NCI-H1092 treated with DMSO at 0.1 percent for 48 hours (cell line): ENCODE measurements around the gene IER5L.

Source experiments
- DNase-seq: peaks from one replicate; lab custom pipeline; 2025; lab: John Stamatoyannopoulos, UW

IER5L gene

DNA sequence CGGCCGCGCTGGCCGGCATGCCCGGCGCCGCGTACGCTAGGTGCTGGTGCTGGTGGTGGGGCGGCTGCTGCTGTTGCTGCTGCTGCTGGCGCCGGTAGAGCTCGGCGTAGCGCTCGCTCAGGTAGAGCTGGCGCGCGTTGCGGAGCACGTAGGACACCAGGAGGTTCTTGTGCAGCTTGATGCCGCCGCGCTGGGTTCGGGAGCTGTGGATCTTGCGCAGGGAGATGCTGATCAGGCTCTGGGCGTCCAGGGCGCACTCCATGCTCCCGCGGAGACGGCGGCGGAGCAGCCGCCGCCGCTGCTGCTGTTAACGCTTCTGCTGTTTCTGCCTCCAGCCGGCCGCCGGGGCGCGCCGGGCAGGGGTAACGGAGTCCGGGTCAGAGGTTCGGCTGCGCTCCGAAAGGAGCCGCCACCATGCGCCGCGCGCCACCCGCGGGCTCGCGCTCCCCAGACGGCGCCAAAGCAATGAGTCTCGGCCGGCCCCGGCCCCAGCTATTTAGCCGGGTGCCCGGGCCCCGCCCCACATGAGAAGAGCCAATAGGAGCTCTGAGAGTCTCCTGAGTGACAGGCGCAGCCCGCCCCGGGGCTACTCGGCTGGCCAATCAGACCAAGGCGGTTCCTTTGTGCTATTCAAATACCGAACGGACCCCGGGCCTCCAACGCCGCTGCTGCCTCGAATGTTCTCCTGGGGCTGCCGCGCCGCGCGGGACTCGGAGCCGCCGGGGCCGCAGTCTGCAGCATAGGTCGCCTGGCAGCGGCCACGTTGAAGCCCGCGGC, at the start of gene IER5L:
Gene IER5L (minus strand): TSS at position 471 of the 777 bp plus-strand sequence. CDS start 209 bp downstream, at position 262.
- peak; percentile 95 for DNase-seq

DNA sequence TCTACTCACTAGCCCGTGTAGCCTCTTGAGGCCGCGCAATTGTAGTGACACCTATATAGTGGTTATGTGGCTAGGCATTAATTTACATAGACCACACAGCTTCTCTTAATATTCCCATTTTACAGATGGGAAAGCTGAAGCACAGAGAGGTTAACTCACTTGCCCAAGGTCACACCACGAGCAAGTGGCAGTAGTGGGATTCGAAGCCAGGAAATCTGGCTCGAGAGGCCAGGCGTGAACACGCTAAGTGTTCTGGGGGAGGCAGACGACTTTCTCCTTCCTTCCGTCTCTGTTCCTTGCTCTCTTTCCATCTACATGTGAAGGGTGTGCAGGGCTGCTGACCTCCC, 49.8 kb upstream of the IER5L start:
- no peak for DNase-seq

DNA sequence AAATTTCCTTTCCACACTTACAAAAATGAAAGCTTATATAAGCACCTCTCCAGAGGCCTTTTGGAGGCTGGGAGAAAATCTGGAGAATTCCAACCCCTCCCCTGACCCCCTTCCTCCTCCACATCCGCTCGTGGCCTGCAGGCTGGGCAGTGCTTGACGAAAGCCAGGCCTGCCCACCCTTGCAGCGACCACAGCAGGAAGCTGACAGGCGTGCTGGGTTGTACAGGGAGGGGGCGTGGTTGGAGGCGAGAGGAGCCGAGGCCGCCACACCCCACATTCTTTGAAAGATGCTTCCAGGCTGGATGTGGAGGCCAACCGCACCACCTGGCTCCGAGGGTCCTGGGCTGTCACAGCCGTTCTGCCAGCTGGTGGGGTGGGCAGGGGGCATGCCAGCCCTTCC, 47.8 kb upstream of the IER5L start:
- no peak for DNase-seq

DNA sequence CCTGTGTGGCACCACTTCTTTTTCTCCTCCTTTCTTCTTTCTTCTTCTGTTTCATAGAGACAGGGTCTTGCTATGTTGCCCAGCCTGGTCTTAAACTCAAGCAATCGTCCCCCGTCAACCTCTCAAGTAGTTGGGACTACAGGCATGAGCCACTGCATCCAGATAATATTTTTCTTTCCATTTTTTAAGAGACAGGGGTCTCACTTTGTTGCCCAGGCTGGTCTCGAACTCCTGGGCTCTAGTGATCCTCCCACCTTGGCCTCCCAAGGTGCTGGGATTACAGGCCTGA, 47.4 kb upstream of the IER5L start:
- no peak for DNase-seq

DNA sequence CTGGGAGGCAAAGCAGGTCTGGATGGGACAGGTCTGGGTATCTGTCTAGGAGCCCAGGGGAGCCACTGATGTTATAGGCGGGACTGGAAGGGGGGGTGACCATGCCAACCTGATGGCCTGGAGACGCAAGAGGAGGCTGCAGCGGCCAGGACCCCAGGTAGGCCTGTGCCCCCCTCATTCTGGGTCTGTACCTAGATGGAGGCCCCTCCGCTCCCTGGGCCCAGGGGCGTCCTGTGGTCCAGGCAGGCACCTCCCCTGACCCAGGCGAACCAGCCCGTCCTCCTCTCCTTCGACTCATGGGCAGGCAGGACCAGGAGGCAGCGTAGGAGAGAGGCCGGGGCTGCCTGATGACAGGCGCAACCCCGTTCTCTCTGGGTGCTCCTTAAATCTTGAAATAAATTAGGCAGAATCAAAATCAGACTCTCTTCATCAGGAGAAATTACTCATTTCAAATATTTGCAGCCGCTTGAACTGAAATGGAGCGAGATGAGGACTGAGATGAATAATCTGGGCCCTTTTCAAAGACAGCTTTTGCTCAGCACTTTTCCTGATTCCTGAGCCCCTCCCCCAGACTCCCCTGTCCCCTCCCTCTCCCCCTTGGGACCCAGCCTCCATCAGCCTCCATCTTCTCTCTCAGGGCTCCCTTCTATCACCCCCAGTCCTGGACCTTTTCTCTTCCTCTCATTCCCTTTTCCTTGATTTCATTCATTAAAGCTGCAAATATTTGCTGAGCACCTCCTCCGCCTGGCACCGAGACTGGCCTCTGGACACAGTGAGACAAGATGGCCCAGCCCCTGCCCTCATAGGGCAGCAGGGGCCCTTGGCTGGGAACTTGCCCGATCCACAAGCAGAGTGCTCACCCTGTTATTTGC, 46.8 kb upstream of the IER5L start:
- no peak for DNase-seq

DNA sequence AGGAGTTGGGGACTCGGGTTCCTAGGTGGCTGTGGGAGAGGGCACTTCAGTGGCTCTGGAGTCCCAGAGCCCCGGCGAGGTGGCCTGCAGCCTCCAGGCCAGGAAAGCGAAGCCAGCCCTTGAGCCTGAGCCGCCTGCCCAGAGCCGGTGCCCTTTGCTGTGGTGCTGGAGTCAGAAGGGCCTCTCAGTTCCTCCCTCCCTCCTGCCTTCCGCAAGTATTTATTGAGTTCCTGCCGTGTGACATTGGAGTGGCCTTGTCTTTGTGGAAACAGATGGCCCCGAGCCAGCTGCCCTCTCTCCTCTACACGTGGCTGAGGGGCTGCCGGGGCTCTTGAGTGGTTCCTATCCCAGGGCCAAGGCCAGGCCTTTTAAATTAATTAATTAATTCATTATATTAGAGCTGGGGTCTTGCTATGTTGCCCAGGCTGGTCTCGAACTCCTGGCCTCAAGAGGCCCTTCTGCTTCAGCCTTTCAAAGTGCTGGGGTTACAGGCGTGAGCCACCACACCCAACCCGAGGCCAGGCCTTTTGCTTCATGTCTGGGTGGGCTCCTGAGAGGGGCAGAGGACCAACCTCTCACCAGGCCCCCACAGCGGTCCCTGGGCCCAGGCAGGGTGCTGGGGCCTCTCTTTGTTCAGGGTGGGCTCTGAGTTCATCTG, 45.6 kb upstream of the IER5L start:
- no peak for DNase-seq

DNA sequence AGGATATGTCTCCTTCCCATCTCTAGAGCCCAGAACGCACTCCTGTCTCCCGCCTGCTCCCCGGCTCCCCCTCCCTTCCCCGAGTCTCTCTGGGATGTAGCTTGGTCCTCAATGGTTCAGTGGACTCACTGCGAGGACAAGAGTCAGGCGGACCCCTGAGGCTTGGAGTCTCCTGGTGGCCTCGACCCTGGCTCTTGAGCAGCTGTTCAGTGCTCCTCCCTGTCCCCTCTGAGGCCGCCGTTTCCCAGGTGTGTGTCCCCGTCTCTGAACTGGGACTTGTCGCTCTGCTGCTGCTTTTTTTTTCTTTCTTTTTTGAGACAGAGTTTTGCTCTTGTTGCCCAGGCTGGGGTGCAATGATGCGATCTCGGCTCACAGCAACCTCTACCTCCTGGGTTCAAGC, 44.8 kb upstream of the IER5L start:
- DNase-seq, result no peak

DNA sequence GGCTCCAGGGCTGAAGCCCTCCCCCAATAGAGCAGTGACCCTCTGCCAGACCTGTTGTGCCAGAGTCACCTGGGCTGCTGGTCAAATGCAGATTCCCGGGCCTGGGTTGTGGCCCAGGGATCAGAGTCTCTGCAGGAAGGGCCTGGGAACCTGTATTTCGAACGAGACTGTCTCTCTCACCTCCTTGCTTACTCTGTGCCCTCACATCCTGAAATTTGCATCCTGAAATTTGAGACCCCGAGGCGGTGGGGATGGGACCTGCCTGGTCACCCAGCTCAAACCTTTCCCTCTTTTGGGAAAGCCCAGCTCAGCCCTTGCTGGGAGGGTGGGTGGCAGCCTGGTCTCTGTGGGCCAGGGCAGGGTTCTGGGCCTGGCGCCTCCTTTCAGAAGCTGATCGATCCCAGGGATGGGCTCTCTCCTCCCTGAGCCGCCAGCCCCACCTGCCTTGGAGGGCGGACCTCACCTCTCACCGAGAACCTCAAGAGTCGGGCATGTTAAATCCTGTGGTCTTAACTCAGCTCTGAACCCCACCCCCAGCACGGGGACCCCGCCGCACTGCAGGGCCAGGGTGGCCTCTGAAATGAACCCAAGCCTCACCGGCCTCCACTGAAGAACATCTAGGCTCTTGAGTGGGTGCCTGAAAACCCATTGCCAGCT, 44.0 kb upstream of the IER5L start:
- no peak for DNase-seq

DNA sequence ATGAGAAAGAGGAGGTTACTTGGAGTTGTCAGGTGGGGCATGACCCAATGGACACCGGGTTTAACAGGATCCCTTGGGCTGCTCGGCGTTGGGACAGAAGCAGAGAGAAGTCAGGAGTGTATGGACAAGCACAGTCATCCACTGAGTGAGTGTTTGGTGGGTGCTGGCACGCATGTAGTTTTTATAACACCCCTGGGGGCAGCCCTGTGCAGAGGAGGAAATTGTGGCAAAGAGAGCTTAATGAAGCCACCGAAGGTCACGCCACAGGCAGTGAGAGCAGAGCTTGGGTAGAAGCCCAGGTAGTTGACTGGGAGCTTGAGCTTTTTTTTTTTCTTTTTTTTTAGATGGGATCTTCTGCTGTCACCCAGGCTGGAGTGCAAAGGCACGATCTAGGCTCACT, 43.2 kb upstream of the IER5L start:
- DNase-seq, result no peak

DNA sequence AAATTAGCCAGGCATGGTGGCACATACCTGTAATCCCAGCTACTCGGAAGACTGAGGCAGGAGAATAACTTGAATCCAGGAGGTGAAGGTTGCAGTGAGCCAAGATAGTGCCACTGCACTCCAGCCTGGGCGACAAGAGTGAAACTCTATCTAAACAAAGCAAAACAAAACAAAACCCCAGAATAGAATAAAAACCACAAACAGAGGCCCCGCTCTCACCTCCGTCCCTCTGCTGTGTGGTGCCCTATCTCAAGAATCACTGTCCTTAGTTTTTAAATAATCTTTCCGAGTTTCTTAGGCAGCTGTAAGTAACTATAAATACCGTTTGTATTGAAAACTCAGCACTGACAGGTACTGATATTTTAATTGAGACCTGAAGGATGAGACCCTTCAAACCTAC, 42.7 kb upstream of the IER5L start:
- no peak for DNase-seq

DNA sequence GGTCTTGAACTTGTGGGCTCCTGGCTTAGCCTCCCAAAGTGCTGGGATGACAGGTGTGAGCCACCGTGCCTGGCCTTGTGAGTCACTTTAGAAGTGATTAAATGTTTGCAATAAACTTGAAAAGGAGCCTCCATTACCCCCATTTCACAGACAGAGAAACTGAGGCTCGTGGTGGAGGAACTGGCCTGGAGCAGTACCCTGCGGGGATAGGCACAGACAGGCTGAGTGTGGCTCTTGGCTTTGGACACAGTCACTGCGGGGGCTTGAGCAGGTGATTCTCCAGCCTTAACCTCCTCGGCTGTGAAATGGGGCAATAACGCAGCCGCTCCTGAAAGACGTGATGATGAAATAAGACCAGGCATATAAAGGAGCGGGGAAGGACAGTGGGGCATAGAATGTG, 40.9 kb upstream of the IER5L start:
- no peak for DNase-seq

DNA sequence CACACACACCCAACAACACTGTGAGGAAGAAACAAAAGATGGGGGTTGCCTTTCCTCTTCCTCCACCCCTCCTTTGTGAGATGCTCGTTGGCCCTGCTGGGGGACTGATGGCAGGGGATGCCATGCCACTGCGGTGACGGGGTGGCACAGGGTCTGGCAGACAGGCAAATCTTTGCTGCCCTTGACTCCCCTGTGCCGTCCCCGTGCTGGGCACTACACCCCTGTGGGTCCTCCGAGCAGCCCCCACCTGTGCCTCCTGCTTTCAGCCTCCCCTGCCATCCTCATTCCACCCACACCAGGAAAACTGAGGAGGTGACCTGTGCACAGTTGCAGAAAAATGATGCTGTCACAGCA, 40.2 kb upstream of the IER5L start:
- DNase-seq, result no peak

DNA sequence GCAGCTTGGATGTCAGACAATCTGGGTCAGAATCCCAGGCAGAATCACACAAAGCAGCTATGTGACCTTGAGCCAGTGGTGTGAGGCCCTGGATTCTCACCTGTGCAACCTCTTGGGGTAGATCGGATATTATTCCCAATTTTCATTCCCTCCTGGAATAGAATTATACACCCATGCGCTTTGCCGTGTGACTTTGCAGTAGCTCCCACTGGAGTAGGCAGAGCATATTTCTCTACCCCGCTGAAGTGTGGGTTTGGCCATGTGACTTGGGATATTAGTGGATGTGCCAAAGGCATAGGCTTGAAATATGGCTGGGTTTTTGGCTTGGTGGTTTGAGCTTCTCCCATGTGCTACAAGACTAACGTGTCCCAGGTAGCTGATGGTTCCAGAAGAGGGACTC, 35.5 kb upstream of the IER5L start:
- DNase-seq, result no peak

DNA sequence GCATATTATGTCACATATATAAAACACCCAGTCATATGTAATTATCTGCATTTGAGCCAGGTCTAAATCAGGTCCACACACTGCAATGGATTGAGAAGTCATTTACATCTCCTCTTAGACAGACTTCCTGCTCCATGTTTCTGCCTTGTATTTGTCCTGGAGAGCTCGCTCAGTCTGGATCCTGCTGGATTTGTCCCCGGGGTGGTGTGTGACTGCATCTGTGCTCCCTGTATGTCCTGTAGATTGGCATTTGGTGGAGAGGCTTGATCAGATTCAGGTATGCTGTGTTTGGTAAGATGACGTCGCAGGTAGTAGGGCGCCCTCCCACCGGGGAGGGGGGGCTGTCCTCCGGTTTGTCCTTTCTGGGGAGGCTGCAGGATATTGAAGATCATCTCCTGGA, 33.6 kb upstream of the IER5L start:
- no peak for DNase-seq

DNA sequence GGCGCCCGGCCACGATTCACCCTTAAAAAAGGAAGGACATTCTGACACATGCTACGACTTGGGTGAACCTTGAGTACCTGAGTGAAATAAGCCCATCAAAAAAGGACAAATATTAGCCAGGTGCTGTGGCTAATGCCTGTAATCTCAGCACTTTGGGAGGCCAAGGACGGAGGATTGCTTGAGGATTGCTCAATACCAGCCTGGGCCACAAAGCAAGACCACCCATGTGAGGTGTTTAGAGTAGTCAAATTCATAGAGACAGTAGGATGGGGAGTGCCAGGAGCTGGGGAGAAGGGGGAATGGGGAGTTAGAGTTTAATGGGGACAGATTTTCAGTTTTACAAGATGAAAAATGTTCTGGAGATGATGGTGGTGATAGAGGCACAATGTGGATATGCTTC, 32.1 kb upstream of the IER5L start:
- no peak for DNase-seq

DNA sequence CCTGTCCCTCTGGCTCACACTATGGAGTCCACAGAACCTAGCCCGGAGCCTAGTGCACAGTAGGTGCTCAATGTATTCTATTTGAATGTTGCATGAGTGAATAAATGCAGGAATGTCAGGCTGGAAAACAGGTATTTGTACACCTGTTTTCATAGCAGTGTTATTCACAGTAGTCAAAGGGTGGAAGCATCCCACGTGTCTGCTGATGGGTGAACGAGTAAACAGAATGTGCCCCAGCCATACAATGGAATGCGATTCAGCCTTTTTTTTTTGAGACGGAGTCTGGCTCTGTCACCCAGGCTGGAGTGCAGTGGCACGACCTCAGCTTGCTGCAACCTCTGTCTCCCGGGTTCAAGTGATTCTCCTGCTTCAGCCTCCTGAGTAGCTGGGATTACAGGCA, 31.5 kb upstream of the IER5L start:
- no peak for DNase-seq

DNA sequence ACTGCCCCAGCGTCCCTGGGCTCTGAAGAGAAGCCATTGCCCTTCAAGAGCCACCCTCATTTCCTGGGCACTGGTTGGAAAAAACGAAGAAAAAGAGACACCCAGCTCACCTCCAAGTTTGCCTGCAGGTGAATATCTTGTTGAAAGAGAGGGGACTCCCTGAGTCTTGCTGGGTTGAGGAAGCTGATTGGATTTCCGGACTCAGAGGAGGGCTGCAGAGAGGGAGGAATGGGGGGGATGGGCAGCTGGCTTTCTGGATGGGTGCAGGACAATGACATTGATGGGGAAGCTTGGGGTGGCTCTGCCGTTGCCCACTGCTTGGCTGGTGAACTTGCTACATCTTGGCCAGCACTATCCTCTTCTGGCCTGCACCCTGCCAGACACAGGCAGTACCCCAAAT, 31.0 kb upstream of the IER5L start:
- DNase-seq, result no peak

DNA sequence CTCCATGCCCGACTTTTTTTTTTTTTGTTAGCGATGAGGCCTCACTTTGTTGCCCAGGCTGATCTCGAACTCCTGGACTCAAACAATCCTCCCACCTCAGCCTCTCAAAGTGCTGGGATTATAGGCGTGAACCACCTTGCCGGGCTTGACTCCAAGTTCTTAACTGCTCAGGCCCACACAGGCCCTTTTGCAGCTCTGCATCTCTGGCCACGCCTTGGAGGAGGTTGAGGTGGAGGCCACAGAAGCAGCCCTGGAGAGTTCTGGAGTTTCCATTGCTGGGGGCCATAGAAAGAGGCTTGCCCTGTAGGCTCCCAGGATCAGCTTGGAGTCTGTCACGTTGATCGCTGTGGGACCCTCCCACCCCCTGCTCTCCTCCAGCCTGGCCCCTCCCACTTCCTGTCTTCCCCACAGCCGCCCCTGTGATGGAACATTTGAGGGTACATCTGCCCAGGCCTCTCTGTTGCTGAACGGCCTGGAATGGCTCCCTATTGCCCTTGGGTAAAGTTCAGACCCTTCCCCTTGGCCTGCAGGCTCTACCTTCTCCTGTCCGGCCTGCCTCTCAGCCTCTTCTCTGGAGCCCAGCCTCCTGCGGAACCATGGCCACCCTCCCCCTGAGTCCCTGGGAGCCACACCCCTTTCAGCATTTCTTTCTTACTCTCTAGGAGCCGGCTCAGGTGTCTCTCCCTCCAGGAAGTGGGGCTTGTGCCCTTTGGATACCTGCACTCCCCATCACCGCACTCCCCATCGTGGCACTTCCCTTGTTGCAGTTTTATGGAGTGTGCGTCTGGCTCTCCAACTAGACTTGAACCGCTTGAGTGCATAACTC, 30.4 kb upstream of the IER5L start:
- DNase-seq, result no peak

DNA sequence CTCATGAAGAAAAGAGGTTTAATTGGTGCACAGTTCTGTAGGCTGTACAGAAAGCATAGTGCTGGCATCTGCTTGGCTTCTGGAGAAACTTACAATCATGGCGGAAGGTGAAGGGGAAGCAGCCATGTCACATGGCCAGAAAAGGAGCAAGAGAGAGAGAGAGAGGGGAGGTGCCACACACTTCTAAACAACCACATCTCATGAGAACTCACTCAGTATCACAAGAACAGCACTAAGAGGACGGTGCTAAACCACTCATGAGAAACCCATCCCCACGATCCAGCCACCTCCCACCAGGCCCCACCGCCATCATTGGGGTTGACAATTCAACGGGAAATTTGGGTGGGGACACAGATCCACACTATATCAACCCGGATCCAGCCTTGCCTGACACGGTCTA, 28.8 kb upstream of the IER5L start:
- DNase-seq, result no peak

DNA sequence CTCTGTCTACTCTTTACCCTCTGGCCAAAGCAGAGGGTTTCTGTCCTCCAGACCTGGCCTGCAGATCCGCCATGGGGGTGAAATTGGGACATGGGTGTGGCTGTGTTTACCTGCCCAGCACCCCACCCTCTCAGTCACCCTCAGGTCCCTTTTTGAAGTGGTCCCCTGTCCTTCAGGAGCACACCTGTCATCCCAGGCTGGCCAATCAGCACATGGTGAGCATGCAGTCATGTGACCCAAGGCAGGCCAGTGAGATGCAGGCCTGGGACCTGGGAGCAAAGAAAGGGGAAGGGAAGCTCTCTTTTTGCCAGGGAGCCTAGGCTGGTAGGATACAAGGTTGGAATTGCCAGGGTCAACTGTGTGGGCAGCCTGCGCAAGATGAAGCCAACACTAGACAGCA, 28.3 kb upstream of the IER5L start:
- DNase-seq, result no peak

DNA sequence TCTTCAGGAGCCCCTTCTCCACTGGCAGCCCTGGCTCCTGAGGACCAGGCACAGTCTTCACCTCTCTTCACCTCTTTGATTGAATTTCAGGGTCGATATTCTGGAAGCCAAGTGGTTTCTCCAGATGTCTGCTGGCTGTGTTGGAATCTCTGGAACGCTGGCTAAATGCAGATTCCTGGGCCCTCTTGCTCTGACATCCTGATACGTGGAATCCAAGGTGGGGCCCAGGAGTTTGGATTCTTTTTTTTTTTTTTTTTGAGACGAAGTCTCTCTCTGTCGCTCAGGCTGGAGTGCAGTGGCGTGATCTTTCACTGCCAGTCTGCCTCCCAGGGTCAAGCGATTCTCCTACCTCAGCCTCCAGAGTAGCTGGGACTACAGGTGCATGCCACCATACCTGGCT, 26.8 kb upstream of the IER5L start:
- no peak for DNase-seq

DNA sequence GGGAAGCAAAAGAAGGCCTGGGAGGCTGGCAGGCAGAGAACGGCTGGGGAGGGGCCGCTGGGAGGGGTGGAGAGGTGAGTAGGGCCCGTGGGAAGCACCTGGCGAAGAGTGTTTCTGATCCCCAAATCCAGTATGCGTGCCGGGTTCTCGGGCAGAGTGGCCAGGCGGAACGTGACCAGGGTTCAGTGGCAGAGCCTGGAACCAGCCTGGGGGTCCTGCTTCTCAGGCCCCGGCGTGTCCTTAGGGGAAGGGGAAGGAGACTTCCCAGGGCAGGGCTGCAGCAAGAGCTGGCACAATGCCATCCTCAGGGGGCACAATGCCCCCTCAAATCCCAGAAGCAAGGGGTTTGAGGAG, 25.5 kb upstream of the IER5L start:
- no peak for DNase-seq
